LNCaP clone FGC (cell line): ENCODE data around the gene CPSF4.

ENCODE experiments used
- DNase-seq: peaks from one replicate; pipeline ENCODE4 v3.0.0-alpha.2; 2011; ENCODE audit warnings: low read depth
- H3K4me3 ChIP-seq: 2 replicates; pipeline ENCODE4 v1.5.1; 2011; ENCODE audit warnings: mild to moderate bottlenecking, low read depth, low read length, control low read depth
- CTCF ChIP-seq: IDR thresholded peaks from 2 replicates; pipeline ENCODE4 v1.5.1; 2012; ENCODE audit warnings: mild to moderate bottlenecking; ENCODE audit not compliant: control insufficient read depth, insufficient read depth; ENCODE audit errors: extremely low read depth

The CPSF4 gene

GRCh38 chr7:99402854-99403253 lies 35.9 kb upstream of the CPSF4 start:
- DNase-seq: no peak
- H3K4me3 ChIP-seq: no peak overlapping the region
- no peak for TF ChIP-seq CTCF

- H3K4me3 ChIP-seq: no peak overlapping the region
- no peak for DNase-seq
- TF ChIP-seq CTCF: no peak
Measured at GRCh38 chr7:99403764-99404163, 35.0 kb upstream of the CPSF4 start.

- DNase-seq: no peak
- H3K4me3 ChIP-seq: no peak overlapping the region
- no peak for TF ChIP-seq CTCF
Measured at GRCh38 chr7:99404235-99404976, 34.3 kb upstream of the CPSF4 start.

GRCh38 chr7:99404977-99405320 lies 33.8 kb upstream of the CPSF4 start:
- no peak overlapping the region for H3K4me3 ChIP-seq
- no peak for TF ChIP-seq CTCF
- no peak for DNase-seq

GRCh38 chr7:99406557-99406956 lies 32.2 kb upstream of the CPSF4 start:
- DNase-seq: no peak
- TF ChIP-seq CTCF: no peak
- H3K4me3 ChIP-seq: peak overlapping the region; percentile 93

- no peak for TF ChIP-seq CTCF
- DNase-seq: peak; percentile 56
Measured at GRCh38 chr7:99407872-99408378, 30.8 kb upstream of the CPSF4 start.

More at GRCh38 chr7:99407872-99408378, 30.8 kb upstream of the CPSF4 start:
- peak overlapping the region; percentile 93 for H3K4me3 ChIP-seq
